Epithelial cell of prostate (primary cell): Measurements from ENCODE around the gene UBE3A.
"Not testable (repeated sequence)": the region's sequence is repeated elsewhere in the genome, so short reads cannot be mapped to it uniquely, and the experiment has no call there.

Source experiments
- DNase-seq: peaks from one replicate; pipeline ENCODE4 v3.0.0-alpha.2; 2011; ENCODE audit warnings: low read depth, low spot score
- H3K27ac ChIP-seq: fragments of 450-650 bp; 2 replicates; pipeline ENCODE4 v1.5.1; 2017; ENCODE audit warnings: mild to moderate bottlenecking

Gene UBE3A

GRCh38 chr15:25441111-25441510 lies 2.3 kb upstream of the UBE3A start:
- no peak overlapping the region for H3K27ac ChIP-seq
- DNase-seq, result no peak

- H3K27ac ChIP-seq, result peak overlapping the region; percentile 76
- DNase-seq, result no peak
Measured at GRCh38 chr15:25439369-25439836, 579 bp upstream of the UBE3A start.

DNA sequence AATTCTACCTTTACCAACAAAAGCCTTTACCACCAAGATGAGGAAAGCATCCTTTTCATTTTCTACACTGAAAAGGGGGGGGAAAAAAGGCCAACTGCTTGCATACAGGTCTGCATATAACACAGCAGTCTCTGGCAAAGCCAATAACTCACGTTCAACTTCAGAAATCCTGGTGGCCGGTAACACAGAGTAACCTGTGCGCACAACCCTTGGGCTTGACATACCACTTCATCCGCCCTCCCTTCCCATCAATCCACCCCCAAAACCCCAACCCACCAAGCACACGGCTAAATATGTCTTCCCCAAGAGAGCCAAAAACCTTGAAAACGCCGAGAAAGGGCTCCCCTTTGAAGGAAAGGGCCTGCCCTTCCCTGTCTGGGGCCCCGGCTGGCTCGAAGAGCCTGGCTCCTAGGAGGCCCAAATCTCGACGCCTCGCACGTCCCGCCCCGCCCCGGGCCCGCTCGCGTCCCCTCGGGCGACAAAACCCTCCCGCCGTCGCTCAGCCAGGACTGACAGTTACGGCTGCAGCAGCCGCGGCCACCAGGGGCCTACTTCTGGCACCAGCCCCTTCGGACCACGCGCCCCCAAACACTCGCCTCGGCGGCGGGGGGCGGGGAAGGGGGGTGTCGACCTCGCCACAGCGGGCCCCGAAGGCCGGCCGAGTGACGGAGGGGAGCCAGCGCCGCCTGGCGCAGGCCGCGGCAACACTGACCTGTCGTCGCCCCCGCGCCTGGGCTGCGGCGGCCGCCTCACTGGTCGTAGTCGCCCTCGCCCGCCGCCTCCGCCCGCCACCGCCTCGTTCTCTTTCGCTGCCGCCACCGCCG lies 835 bp downstream of the UBE3A start:
- peak overlapping the region; percentile 76 for H3K27ac ChIP-seq
- DNase-seq, result no peak

DNA sequence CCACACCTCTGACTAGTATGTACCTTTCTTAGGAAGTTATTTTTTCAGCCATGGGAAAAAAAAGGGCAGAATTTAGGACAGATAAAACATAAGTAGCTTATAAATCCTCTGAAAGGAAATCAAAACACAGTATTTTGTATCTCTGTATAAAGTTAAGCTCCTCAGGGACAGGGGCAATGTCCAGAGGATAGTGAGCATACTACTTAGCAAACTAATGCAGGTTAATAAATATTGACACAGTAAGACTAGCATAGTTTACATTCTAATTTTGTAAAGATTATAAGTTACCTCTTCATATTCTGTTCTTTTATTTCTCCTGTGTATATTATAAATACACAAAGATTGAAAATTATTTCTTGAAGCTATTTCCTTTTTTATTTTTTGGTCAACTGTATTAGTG lies 2.1 kb downstream of the UBE3A start:
- no peak overlapping the region for H3K27ac ChIP-seq
- DNase-seq, result no peak

DNA sequence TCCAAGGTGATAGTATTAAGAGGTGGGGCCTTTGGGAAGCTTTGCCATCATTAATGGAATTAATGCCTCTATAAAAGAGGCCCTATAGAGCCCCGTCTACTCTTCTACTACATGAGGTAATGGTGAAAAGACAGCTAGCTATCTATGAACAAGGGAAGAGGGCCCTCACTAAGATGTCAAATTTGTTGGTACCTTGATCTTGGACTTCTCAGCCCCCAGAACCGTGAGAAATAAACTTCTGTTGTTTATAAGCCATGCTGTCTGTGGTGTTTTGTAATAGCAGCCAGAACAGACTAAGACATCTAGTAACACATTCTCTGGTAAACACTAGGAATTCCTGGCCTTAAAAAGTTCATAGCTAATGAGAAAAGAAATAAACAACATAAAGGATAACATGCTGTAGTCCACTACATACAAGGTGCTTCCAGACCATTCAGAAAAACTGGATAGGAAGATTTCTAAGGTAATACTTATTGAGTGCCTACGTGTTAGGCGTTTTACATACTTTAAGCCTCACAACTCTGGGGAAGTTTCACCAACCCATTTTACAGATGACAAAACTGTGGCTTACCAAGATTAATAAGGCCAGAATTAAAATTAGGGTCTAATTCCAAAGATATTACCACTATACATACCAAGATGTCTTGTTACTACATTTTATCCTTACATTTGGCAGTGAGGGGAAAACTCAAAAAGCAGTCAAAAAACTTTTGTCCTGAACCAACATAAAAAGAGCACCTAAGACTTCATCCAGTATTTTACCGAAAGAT lies 3.2 kb downstream of the UBE3A start:
- no peak overlapping the region for H3K27ac ChIP-seq
- no peak for DNase-seq

- no peak overlapping the region for H3K27ac ChIP-seq
- DNase-seq, result no peak
Measured at GRCh38 chr15:25433118-25433865, 5.5 kb downstream of the UBE3A start.

DNA sequence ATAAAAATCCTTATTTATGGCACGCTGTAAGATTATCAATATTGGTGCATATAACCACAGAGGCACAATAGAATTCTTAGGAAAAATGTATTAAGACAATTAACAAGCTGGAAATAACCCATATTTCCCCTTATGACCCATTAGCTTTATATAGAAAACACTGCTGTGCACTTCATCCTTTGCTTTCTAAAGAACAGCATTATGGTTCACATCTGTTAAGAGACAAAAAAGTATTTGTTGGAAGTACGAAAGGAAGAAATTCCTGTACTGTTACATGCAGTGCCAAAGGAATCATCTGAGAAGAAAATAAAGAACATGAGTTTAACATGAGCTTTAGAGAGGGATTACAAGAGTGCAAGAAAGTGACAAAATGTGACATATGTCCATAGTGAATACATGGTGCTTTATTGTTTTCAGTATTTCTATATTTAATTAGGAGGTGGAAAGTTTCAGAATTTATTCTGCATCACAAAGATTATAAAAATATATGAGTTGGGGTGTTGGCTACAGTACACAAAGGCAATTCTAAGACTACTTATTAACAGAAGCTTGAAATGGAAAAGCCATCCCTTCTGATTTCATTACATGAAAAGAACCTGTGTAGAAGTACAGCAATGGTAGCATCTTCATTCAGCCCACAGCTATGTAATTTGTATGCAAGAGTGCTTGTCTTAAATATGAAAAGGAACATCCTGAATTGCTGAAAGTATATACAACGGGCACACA lies 6.8 kb downstream of the UBE3A start:
- H3K27ac ChIP-seq, result no peak overlapping the region
- no peak for DNase-seq

- DNase-seq, result no peak
- no peak overlapping the region for H3K27ac ChIP-seq
Measured at GRCh38 chr15:25427861-25428260, 11.0 kb downstream of the UBE3A start.

DNA sequence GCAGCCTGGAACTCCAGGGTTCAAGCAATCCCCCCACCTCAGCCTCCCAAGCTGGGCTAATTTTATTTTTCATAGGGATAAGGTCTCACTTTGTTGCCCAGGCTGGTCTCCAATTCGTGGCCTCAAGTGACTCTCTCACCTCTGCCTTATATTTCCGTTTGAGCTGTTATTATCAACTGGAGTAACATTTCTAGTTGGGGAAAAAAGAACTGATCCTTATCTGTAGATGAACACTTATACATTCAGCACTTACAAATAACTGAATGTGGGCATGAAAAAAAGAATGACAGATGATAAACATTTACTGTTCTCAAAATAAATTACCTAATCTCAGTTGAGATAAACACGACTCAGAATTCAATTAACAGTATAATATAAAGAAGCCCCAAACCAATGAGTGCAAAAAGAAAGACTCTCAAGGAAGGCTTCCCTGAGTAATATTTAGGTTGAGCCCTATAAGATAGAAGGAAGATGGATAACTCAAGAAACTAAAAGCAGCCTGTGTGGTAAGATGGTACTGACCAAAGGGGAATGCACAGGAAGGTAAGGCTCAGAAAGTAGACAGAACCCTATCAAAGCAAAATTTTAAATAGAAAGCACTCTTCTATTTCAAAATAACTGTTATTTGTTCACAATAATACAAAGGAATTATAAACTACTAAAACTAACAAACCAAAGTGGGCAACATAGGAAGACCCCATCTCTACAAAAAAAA lies 11.8 kb downstream of the UBE3A start:
- no peak for DNase-seq
- no peak overlapping the region for H3K27ac ChIP-seq

GRCh38 chr15:25424073-25424472 lies 14.8 kb downstream of the UBE3A start:
- H3K27ac ChIP-seq, result no peak overlapping the region
- DNase-seq, result no peak

- no peak overlapping the region for H3K27ac ChIP-seq
- no peak for DNase-seq
Measured at GRCh38 chr15:25422021-25422420, 16.8 kb downstream of the UBE3A start.

DNA sequence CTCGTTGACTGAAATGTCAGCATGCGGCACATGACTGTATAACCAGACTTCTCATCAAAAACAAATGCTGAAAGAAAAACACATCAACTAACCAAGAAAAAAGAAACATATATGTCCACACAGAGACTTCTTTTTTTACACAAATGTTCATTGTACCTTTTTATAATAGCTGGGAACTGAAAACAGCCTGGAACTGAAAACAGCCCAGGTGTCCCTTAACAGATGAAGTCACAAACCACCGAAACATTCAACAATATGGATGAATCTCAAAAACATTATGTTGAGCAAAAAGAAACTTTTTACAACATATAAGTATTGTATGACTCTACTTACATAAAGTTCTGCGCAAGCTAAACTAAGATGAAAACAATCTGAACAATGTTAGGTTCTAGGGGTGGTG lies 20.6 kb downstream of the UBE3A start:
- no peak for DNase-seq
- no peak overlapping the region for H3K27ac ChIP-seq

DNA sequence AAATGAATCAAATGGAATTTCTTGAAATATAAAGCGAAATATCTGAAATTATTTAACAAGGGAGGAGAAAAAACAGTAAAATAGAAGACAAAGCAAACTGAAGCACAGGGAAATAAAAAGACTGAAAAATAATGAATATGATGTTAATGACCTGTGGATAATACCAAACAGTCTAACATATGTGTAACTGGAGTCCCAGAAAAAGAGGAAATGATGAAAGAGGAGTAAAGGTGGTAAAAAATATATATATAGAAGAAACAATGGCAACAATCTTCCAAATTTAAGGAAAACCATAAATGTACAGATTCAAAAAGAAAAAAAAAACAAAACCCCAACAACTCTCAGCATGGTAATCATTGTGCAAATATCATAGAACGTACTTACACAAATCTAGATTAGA lies 21.2 kb downstream of the UBE3A start:
- H3K27ac ChIP-seq, result no peak overlapping the region
- no peak for DNase-seq

DNA sequence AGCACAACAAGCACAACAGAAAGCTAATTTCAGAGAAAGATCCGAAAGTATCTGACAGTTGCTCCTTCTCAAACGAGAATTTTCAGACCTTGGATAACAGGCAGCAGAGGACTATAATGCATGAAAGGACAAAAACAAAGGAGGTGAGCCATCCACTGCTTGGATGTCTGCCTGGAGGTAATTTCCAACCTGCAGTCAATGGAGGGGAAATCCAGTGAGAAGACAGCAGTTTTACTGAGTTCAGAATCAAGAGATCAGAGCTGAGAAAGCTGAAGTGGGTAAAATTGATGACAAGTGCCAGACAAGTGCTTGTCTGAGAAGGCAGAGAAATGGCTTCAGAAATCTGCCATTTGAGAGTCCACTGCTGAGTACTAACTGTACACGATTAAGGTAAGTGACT lies 22.1 kb downstream of the UBE3A start:
- DNase-seq, result no peak

DNA sequence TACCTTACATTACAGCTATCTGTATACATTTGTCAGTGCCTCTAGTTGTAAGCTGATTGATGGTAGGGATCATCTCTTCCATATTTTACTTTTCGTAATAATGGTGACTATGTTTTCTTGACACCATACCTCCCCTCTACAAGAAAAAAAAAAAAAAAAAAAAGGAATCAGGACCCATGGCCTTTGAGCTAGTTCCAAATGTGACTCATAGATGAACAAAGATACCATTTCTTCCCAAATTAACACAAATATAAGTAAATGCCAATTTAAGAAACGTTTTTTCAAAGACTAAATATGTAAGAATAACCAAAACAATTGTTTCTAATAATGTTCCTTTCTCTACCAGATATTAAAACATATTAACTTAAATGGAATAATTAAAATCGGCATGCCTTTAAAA lies 23.1 kb downstream of the UBE3A start:
- H3K27ac ChIP-seq, result no peak overlapping the region
- DNase-seq, result no peak

More for the DNA sequence above, 22.1 kb downstream of the UBE3A start:
- H3K27ac ChIP-seq, result no peak overlapping the region

DNA sequence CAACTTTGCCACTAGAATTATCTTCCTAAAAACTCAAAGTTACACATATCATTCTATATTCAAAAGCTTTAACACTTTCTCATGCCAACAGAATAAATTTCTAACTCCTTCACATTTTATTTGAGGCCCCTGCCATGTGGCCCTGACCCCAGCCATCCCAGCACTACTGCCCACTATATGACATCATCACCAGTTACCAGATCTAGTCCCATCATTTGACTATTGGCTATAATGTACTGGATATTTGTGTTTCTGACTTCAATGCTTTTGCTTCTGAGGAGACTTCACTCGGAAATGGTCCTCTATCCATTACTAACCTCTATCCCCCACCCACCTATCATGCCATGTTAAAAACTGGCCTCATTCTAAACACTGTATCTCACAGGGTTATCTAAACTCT lies 23.6 kb downstream of the UBE3A start:
- DNase-seq, result no peak

DNA sequence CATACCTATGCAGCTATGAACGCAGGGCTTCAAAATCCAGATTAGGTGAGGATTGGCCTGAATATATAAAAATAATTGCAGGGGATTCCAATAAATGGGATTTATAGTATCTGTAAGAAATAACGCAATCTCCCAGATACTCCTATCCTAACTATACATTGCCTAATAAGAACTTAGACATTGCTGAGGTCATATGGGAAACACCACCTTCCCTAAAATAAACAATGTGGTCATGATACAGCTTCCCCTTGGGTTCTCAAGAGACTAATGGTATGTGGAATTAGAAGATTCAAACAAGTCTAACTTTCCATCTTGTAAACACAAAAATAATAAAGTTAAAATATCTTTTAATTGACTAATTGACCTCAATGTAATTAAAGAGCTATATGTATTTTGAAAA lies 28.2 kb downstream of the UBE3A start:
- no peak for DNase-seq
- no peak overlapping the region for H3K27ac ChIP-seq

More for the DNA sequence above, 23.6 kb downstream of the UBE3A start:
- no peak overlapping the region for H3K27ac ChIP-seq

DNA sequence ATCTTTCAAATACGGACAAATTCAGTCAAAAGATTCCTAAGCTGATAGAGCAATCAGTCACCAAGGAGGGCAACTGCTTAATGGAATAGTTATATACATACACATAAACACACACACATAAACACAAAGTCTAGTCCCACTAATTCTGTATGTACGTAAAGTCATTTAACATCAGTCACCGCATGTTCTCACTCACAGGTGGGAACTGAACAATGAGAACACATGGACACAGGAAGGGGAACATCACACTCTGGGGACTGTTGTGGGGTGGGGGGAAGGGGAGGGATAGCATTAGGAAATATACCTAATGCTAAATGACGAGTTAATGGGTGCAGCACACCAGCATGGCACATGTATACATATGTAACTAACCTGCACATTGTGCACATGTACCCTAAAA lies 29.1 kb downstream of the UBE3A start:
- DNase-seq, H3K27ac ChIP-seq: not testable (repeated sequence)

DNA sequence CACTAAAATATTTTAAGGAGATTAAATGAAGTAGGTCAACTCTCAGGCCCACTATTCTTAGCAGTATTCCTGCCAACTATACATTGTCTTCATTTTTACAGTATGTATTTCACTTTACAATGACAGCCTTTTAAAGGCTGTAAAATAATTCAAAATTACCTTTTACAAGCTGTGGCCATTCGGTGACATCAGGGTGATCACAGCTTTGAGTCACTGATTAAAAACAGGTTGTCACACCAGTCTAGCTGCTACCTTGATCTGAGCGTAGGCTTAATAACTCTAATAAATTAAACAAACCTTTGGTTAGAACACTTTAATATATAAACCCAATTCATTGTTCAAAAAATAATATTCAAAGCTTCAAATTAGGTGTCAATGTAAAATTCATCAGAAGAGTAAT lies 29.9 kb downstream of the UBE3A start:
- H3K27ac ChIP-seq, result no peak overlapping the region

GRCh38 chr15:25408428-25408827 lies 30.4 kb downstream of the UBE3A start:
- H3K27ac ChIP-seq, result no peak overlapping the region
- no peak for DNase-seq

More for the DNA sequence above, 29.9 kb downstream of the UBE3A start:
- DNase-seq, result no peak
